ENCODE data around the gene NSL1.
"Not testable (repeated sequence)": the region's sequence is repeated elsewhere in the genome, so short reads cannot be mapped to it uniquely, and the experiment has no call there.

Gene NSL1

DNA sequence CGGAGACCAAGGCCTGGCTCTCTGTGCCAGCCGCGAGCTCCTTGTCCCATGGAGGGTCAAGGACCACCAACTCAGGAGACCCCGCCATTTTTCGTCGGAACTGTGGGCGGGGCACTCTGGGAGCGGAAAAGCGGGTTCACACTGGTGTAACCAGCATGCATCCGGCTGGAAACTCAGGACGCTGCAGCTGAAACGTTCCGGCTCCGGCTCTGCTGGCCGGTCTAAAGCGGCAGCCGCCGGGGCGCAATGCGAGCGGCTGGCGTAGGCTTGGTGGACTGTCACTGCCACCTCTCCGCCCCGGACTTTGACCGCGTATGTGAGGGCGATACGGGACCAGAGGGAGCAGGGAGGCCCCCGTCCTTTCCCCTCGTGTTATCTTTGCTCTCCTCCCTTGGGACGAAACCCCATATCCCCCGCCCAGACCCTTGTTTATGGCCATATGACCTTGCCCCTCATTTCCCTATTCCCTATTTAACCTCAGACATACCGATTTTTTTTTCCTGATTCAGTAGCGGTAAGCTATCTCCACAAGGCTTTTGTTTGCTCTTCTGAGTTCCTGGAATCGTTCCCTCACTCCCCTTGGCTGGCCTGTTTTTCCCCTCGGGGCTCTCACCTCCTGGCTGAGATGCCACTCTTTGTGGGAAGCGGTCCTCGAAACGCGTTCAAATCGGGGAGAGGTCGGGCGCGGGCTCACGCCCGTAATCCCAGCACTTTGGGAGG is at the start of gene NSL1, which contains the start of gene TATDN3:
NSL1 (minus strand) TSS at position 102 of the 720 bp plus-strand sequence; CDS start at position 88, 14 bp downstream.
TATDN3 (plus strand) TSS at position 219 of the 720 bp plus-strand sequence; CDS start at position 247, 28 bp downstream.
- DNase-seq (ENCODE audit: low read depth in 2 of 2): peak; percentile 86 to 92

DNA sequence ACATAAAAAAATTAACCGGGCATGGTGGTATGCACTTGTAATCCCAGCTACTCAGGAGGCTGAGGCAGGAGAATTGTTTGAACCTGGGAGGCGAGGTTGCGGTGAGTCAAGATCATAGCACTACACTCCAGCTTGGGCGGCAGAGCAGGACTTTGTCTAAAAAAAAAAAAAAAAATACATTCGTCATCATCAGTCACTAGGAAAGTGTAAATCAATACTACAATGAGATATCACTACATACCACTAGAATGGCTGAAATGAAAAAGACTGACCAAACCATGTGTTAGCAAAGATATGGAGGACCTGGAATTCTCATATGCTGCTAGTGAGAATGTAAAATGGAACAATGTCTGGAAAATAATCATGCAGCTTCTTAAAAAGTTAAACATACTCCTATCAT is 46.6 kb upstream of the NSL1 start:
- no peak for DNase-seq (ENCODE audit: low read depth in 2 of 2)

- DNase-seq (ENCODE audit: low read depth in 2 of 2): not testable (repeated sequence)
Measured at GRCh38 chr1:212833211-212834207, 41.9 kb upstream of the NSL1 start.

DNA sequence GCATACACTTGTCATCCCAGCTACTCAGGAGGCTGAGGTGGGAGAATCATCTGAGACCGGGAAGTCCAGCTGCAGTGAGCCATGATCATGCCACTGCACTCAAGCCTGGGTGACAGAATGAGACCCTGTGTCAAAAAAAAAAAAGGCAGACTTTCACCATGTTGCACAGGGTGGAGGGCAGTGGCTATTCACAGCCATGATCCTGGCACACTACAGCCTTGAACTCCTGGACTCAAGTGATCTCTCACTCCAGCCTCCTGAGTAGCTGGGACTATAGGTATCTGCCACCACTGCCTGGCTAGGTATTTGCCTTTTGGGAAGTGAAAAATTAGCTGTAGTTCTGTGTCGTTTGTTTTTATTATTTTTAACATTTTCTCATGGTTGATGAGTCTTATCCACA is 36.8 kb upstream of the NSL1 start:
- DNase-seq (ENCODE audit: low read depth in 2 of 2): no peak

DNA sequence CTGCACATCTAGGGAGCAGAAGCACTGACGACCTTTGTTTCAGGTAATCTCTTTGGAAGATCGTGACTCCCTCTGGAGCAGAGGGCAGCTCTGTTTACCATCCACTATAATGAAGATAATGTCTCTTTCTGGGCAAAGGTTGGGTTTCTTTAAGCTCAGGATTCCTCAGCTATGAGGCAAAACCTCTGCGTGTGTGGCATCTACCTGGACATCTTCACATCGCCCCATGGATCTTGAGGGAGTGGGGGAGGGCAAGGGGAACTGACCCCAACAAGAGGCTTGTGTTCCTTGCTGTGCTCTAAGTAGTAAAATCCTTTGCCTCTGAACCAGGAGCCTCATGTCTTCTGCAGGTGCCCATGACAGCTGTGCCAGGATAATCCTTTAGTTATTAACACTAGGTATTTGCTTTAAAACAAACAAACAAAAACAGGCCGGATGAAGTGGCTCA is 36.3 kb upstream of the NSL1 start:
- DNase-seq (ENCODE audit: low read depth in 2 of 2): no peak

- no peak for DNase-seq (ENCODE audit: low read depth in 2 of 2)
Measured at GRCh38 chr1:212827171-212827776, 35.7 kb upstream of the NSL1 start.

DNA sequence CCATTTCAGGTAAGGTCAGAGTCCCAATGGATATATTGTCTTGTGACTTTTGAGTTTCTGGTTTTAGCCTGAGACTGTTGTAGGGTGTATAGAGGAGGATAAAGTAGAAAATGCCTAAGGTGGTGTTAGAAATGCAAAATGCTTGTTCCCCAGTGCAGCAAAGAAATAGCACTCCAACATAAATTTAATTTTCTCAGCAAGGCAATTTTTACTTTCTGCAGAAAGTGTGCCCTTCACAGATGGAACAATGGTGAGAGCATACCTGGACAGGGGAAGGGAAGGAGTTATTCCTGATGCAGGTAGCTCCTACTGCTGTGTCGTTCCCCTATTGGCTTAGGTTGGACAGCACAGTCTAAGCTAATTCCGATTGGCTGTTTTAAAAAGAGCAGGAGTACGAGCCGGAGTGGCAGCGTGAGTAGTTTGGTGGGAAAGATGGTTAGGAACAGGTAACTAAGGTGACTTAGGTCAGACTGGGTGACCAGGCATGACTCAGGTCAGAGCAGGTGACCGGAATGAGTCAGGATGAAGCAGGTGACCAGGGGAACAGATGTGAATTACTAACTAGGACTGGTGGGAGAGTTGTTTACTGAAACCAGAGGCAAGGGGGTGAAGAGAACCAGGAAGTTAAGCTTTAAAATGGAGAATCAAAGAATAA is 34.3 kb upstream of the NSL1 start:
- DNase-seq (ENCODE audit: low read depth in 2 of 2): no peak

- no peak for DNase-seq (ENCODE audit: low read depth in 2 of 2)
Measured at GRCh38 chr1:212824201-212824600, 32.6 kb upstream of the NSL1 start.

DNA sequence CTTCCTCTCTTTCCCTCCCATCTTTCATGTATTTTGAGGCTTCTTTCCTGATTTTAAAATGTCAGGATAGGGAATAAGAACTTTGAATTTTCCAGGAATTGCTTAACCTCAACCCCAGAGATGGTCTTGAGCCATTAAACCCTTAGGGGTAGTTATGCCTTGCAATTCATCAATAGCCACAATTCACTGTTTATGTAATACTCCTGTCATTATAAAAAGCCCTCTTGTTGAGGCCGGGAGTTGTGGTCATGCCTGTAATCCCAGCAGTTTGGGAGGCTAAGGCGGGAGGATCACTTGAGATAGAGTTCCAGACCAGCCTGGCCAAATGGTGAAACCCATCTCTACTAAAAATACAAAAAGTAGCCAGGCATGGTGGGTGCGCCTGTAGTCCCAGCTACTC is 31.4 kb upstream of the NSL1 start:
- no peak for DNase-seq (ENCODE audit: low read depth in 2 of 2)

DNA sequence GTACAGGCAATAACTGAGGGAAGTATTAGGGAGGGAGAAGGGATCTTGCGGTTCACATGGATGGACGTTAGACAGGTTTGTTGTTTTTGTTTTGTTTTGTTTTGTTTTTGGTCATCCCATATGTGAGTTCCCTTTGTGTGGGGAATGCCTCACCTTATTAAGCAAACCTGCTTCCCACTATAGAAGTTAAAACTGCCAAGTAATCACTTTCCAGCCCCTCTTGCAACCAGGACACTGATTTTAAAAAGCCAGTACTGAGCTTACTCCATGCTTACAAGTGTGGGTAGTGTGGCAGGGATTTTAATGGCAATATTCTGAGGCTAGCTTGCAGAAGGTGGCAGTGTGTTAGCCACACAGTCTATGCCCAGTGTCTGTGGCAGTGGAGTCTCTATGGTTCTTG is 29.4 kb upstream of the NSL1 start:
- DNase-seq (ENCODE audit: low read depth in 2 of 2): no peak

DNA sequence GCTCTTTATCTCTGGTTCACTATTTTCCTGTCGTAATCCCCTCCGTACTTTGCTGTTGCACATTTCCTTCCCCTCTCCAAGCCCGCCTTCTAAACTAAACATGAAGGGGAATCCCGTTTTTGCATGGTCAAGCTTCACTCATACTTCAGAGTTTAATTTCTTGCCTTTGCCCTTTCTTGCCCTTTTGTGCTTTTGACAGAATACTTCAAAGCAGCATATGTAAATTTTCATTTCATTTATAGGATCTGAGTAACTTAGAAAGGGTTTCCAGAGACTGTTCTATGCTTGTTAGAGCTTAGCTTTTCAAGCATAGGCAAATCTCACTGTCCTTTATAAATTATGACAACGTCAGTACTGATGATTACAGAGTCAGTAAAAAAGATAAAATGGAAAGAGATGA is 28.1 kb upstream of the NSL1 start:
- no peak for DNase-seq (ENCODE audit: low read depth in 2 of 2)

GRCh38 chr1:212816567-212817278 is 25.1 kb upstream of the NSL1 start:
- no peak for DNase-seq (ENCODE audit: low read depth in 2 of 2)

DNA sequence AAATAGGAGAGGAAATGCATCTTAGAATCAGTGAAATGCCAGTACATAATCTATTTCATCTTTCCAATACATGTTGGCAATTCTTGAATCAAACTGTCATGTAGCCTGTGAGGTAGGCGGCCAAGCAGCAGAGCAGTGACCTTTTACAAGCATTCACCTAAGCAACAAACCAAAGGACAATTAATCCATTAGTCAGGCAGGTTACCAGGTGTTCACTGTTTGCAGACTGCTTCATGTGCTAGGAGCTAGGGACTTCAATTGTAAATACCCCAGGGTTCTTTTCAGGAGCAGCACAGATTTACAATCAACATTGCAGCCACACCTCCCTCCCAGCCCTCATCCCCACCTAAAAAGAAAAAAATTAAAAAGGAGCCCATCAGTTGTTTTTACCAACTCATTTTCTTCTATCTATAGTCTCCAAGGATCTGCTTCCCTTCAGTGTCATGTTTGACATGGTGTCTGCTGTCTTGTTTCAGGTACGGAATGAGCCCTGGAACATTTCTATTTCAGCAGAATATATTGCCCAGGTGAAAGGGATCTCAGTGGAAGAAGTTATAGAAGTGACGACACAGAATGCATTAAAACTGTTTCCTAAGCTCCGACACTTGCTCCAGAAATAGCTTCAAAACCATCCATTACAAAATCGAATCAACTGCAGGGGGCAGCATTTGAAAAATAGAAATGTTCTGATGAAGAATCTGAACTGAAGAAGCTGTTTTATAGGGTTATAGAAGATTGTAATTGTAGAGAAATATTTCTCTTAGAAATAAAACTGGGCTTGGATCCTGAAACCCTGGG is 23.2 kb upstream of the NSL1 start:
- DNase-seq (ENCODE audit: low read depth in 2 of 2): no peak

DNA sequence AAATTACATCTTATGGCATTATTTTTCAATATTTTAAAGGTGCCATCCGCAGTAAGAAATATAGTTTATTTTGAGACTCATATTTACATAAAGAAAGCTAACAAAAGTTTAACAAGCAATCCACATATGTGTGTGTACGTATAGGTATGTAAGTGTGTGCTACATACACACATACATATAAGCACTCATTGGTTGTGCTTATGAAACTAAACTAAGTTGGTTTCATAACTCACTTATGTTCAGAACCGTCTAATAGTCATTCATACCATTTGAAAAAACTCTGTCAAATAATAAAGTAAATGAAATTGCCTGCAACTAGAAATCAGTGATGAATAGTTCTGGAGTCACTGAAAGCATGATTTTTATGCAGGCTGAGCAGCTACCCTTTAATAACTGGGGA is 14.2 kb upstream of the NSL1 start:
- no peak for DNase-seq (ENCODE audit: low read depth in 2 of 2)

GRCh38 chr1:212797681-212798080 is 6.1 kb upstream of the NSL1 start:
- no peak for DNase-seq (ENCODE audit: low read depth in 2 of 2)

GRCh38 chr1:212794561-212795014 is 3.0 kb upstream of the NSL1 start:
- DNase-seq (ENCODE audit: low read depth in 2 of 2): no peak

- no peak for DNase-seq (ENCODE audit: low read depth in 2 of 2)
Measured at GRCh38 chr1:212792396-212792908, 875 bp upstream of the NSL1 start.

- no peak for DNase-seq (ENCODE audit: low read depth in 2 of 2)
Measured at GRCh38 chr1:212791261-212791675, 309 bp downstream of the NSL1 start.

DNA sequence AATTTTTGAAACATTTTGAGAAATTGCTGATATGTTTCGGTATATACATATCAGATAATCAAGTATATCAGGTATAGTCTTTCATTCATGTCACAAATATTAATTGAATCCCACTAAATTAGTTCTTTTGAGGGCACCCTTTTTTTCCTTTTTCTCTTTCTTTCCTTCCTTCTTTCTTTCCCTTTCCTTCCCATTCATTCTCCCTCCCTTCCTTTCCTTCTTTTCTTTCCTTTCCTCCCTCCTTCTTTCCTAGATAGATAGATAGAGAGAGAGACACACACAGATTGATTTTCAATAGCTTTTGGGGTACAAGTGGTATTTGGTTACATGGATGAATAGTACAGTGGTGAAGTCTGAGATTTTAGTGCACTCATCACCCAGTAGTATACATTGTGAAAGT is 5.7 kb downstream of the NSL1 start:
- no peak for DNase-seq (ENCODE audit: low read depth in 2 of 2)

GRCh38 chr1:212783976-212784375 is 7.6 kb downstream of the NSL1 start:
- DNase-seq (ENCODE audit: low read depth in 2 of 2): no peak

Measured in stimulated activated CD4-positive, alpha-beta T cell treated with anti-CD3 and anti-CD28 coated beads, Interleukin-15, amount 100 ng/mL, for 48 hours (primary cell).